Ovary (tissue), 9 donors: Measurements from ENCODE around the gene GKN1. TPM values are rescaled to one million over a fixed set of nuclear protein-coding genes. Genes with fewer than 3 reads are reported as not detected.
A peak's percentile ranks its signal among the peaks of the same experiment; 100 is the strongest.

Experiments
- DNase-seq, 5 donors: peaks; one replicate each; pipeline ENCODE4 v3.0.0-alpha.2; 2019 to 2020
- H3K27ac ChIP-seq, 2 donors: fragments of 200-600 bp; one replicate each; pipeline versions ENCODE4 v1.5.1 to v1.8.0; 2019 to 2022
- H3K27me3 ChIP-seq: fragments of 200-600 bp; one replicate; pipeline ENCODE4 v1.8.0; 2022
- H3K36me3 ChIP-seq: fragments of 200-600 bp; sonication (generic); one replicate; pipeline ENCODE4 v1.5.1; 2019
- H3K4me1 ChIP-seq: one replicate; pipeline ENCODE4 v1.8.1; 2013; ENCODE audit warnings: mild to moderate bottlenecking, moderate library complexity; ENCODE audit not compliant: insufficient read depth
- H3K4me3 ChIP-seq: fragments of 200-600 bp; sonication (generic); one replicate; pipeline ENCODE4 v1.5.1; 2017
- H3K9me3 ChIP-seq, 2 donors: fragments of 200-600 bp in 1 of 2; sonication (generic) in 1 of 2; one replicate each; pipeline versions ENCODE4 v1.5.1 to v1.8.1; 2013 to 2019; ENCODE audit warnings: mild to moderate bottlenecking in 1 of 2, moderate library complexity in 1 of 2
- CTCF ChIP-seq, 3 donors: fragments of 450-650 bp in 2 of 3; fragments of 200-600 bp in 1 of 3; IDR thresholded peaks; one replicate each; pipeline versions ENCODE4 v1.5.1 to v1.8.0; 2016 to 2022; ENCODE audit warnings: antibody characterized with exemption in 3 of 3, mild to moderate bottlenecking in 1 of 3
- EP300 ChIP-seq: sonication (generic); formaldehyde crosslinking; IDR thresholded peaks from one replicate; pipeline ENCODE4 v1.6.1; 2017; ENCODE audit warnings: antibody characterized with exemption
- POLR2A ChIP-seq: fragments of 450-650 bp; IDR thresholded peaks from one replicate; pipeline ENCODE4 v1.6.1; 2017; ENCODE audit warnings: antibody characterized with exemption, mild to moderate bottlenecking, moderate library complexity
- WGBS, 3 donors: extraction: QIAGEN DNeasy Blood & Tissue Kit in 1 of 3; methylation state at CpG; one replicate each; pipeline versions ENCODE4 v1.1.5 to v1.1.7; 2013 to 2017; 5-methylcytosine and 5-hydroxymethylcytosine counted together
- intact Hi-C, 4 donors: fragments of 100-400 bp; cut with DNase I; formaldehyde crosslinking; loops; one replicate each; pipeline versions ENCODE4 v1.11.0 to v1.15.1; 2022 to 2023
- polyA plus RNA-seq, 2 donors: library from polyadenylated mRNA; stranded (reverse); fragments of 200-250 nt in 1 of 2; fragments of 350-450 nt in 1 of 2; fragmentation: Illumina TruSeq in 1 of 2; extraction: RNeasy Lipid Tissue Mini Kit (QIAGEN cat#74804) in 1 of 2; gene quantifications; one replicate each; pipeline ENCODE4 v1.2.3, GENCODE V29; 2013 to 2014
- total RNA-seq, 7 donors: library from RNA; depleted of rRNA in 2 of 7; stranded (reverse); fragments of >200 nt in 2 of 7; fragmentation: NEBNext Ultra II Directional in 3 of 7; extraction: Animal tissue kit (Norgen Biotek cat#: 25700) in 3 of 7; gene quantifications; one replicate each; pipeline versions ENCODE4 v1.1.0 to v1.2.4, GENCODE V29; 2016 to 2023
- donor health status: DM: no; HTN: no; CAD: no; lungs with moderate emphysema.
- donor health status: DM: no; HTN: no; CAD: no.
- donor health status: Bipolar disorder and iron deficiency.
- donor health status: DM: yes; HTN: yes; CAD: no.
- donor health status: DM: no; HTN: no; CAD: no.
- donor health status: DM: yes; HTN: yes; CAD: no.

Gene GKN1
- total and polyA plus RNA-seq, 9 donors: not detected

- intact Hi-C loops: no loop called here
- H3K4me3 ChIP-seq: no peak overlapping the region
- no peak overlapping the region for H3K27ac ChIP-seq
Observed at GRCh38 chr2:68940369-68940768, 34.1 kb upstream of the GKN1 start.

GRCh38 chr2:68942827-68943226 lies 31.6 kb upstream of the GKN1 start:
- Histone ChIP-seq H3K9me3 (no peaks in the 10 kb centered on the region), H3K27ac (no peak overlapping the region), H3K27me3 (no peaks in the 10 kb centered on the region), H3K4me1 (no peaks in the 10 kb centered on the region), H3K36me3 (no peaks in the 10 kb centered on the region), H3K4me3 (no peak overlapping the region)
- no peak for DNase-seq
- TF ChIP-seq EP300 (no peak), POLR2A (no peak), CTCF (IDR thresholded peaks at IDR 0.05) (no peak)
- intact Hi-C loops: loop anchor here in 1 of 4 donors (1.0 kb wide), 1 partner anchor 365 kb away; no protein-coding TSS in a partner anchor

More at GRCh38 chr2:68940369-68940768, 34.1 kb upstream of the GKN1 start:
- DNase-seq: no peak
- Histone ChIP-seq H3K36me3 (no peaks in the 10 kb centered on the region), H3K27me3 (no peaks in the 10 kb centered on the region), H3K9me3 (no peaks in the 10 kb centered on the region), H3K4me1 (no peaks in the 10 kb centered on the region)
- 88 to 96% (median 90%) methylated on average over 1 of the region's 1 CpG for WGBS, 3 donors
- no peak for TF ChIP-seq CTCF (IDR thresholded peaks at IDR 0.05)
- no peak for TF ChIP-seq POLR2A
- no peak for TF ChIP-seq EP300

- DNase-seq: peak; percentile 32 to 70 (median 58)
- no peak for TF ChIP-seq EP300
- peak; percentile 76 to 83 (median 79) for TF ChIP-seq CTCF (IDR thresholded peaks at IDR 0.05)
- Histone ChIP-seq H3K27ac (no peak overlapping the region), H3K9me3 (no peaks in the 10 kb centered on the region), H3K4me3 (no peak overlapping the region), H3K27me3 (no peaks in the 10 kb centered on the region), H3K4me1 (no peaks in the 10 kb centered on the region), H3K36me3 (no peaks in the 10 kb centered on the region)
- WGBS, 3 donors: 42 to 45% (median 44%) methylated on average over 24 to 27 of the region's 27 CpGs
- intact Hi-C loops: loop anchor here in 1 of 4 donors (1.0 kb wide), 1 partner anchor 364 kb away; no protein-coding TSS in a partner anchor
Observed at GRCh38 chr2:68943581-68944568, 30.6 kb upstream of the GKN1 start.

GRCh38 chr2:68946117-68946516 lies 28.3 kb upstream of the GKN1 start:
- no peak for TF ChIP-seq CTCF (IDR thresholded peaks at IDR 0.05)
- TF ChIP-seq EP300: no peak
- TF ChIP-seq POLR2A: no peak
- DNase-seq: no peak
- no peak overlapping the region for H3K4me3 ChIP-seq
- H3K36me3 ChIP-seq: no peaks in the 10 kb centered on the region
- H3K4me1 ChIP-seq: no peaks in the 10 kb centered on the region
- H3K27ac ChIP-seq: no peak overlapping the region
- no peaks in the 10 kb centered on the region for H3K27me3 ChIP-seq
- H3K9me3 ChIP-seq: no peaks in the 10 kb centered on the region
- WGBS, 3 donors: 81 to 84% (median 83%) methylated on average over 3 of the region's 3 CpGs
- intact Hi-C loops: no loop called here
